GM19395 (cell line): ENCODE measurements around the gene CD300A.
A peak's percentile ranks its signal among the peaks of the same experiment; 100 is the strongest.
"Not testable (repeated sequence)": the region's sequence is repeated elsewhere in the genome, so short reads cannot be mapped to it uniquely, and the experiment has no call there.

Experiments
- ATAC-seq: cut with Tn5 transposase; IDR thresholded peaks from one replicate; pipeline ENCODE4 v1.9.1; 2021; ENCODE audit warnings: mild to moderate bottlenecking, moderate library complexity; ENCODE audit not compliant: unreplicated experiment

The CD300A gene

GRCh38 chr17:74518413-74518981 is 52.1 kb downstream of the CD300A start:
- not testable (repeated sequence) for ATAC-seq

- no peak for ATAC-seq
Measured at GRCh38 chr17:74520016-74520434, 53.6 kb downstream of the CD300A start.

DNA sequence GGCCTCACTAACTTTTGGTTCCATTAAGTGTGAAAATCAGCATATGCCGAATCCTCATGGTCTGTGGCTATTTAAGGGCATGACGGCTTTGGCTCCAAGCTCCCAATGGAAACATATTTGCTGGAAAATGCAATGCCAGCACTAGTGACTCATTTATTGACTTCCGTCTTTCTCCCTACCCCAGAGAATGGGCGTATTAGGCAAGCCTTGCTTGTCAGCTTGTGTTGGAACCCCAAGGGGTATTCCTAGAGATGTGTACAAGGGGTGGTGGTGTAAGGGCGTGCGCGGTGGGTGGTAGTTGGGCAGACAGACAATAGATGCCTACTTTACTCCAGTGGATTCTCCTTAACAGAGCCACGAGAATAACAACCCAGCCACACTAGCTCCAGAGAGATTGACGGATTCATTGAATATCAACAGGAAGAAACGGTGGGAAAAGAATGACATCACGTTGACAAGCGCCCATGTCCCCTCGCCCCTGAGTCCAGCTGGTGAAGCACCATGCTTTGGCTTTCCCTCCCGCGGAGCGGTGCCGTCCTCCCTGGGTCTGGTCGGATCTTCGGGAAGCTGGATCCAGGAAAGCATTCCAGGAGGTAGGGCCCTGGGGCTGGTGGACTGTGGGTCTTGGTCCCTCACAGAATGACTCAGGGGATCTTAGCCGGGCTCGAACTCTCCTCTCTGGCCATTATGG is 54.5 kb downstream of the CD300A start:
- ATAC-seq = no peak

GRCh38 chr17:74521701-74522201 is 55.3 kb downstream of the CD300A start:
- ATAC-seq = no peak

DNA sequence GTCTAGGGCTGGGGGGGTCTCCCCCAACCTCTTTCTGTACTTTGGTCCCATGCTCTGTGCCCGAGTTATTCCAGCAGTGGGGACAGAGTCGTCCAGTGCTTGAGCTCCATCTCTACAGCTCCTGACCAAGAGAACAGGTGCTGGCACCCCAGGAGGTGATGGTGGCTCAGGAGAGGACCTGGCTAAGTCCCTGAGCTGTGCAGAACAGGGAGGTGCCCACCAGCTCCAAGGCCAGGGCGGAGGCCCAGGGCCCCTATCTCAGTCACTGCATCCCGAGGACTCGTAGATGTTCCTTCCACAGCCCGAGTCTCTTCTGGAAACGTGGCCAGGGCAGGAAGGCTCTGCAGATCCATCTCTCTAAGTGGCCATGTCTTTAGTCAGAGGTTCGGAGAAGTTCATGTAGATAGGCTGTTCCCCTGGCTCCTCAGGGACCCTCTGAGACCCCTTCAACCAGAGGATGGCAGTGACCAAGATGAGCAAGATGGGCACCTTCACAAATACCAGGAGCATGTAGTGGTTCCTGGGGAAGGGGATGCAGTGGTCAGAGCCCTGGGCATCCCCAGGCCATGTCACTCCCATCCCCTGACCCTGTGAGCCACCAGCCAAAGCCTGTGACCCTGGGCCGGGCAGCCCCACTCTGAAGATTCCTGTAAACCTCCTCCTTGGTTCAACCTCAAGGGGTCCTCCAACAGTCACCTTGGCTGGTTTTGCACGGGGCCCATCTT is 56.1 kb downstream of the CD300A start:
- no peak for ATAC-seq

- no peak for ATAC-seq
Measured at GRCh38 chr17:74523308-74523707, 56.9 kb downstream of the CD300A start.

GRCh38 chr17:74524653-74525464 is 58.4 kb downstream of the CD300A start:
- ATAC-seq = no peak

- no peak for ATAC-seq
Measured at GRCh38 chr17:74525465-74525725, 59.0 kb downstream of the CD300A start.

- no peak for ATAC-seq
Measured at GRCh38 chr17:74525781-74526288, 59.4 kb downstream of the CD300A start.

DNA sequence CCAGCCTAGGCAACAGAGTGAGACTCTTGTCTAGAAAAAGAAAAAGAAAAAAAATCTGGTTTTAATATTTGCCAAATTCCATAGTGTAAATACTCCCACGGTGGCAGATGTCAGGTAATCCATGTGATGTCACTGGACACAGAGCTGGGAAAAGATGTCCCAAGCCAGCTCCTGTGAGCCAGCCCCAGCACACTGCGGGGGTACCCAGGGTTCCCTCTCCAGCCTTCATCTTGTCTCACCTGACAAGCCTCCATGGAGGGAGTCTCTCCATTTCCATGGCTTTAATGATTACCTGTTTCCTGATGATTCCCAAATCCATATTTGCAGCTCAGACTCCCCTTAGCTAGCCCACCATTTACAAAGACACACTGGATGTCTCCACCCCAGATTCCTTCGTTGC is 60.2 kb downstream of the CD300A start:
- ATAC-seq = no peak

GRCh38 chr17:74527081-74527480 is 60.6 kb downstream of the CD300A start:
- no peak for ATAC-seq

DNA sequence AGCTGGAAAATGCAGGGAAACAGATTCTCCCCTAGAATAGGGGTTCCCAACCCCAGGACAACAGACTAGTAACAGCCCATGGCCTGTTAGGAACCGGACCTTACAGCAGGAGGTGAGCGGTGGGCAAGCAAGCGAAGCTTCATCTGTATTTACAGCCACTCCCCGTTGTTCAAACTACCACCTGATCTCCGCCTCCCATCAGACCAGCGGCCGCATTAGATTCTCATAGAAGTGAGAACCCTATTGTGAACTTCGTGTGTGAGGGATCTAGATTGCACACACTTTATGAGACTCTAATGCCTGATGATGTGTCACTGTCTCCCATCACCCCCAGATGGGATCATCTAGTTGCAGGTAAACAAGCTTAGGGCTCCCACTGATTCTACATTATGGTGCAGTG is 61.3 kb downstream of the CD300A start:
- ATAC-seq = no peak

GRCh38 chr17:74528491-74529199 is 62.2 kb downstream of the CD300A start:
- ATAC-seq = peak; percentile 74

- ATAC-seq = no peak
Measured at GRCh38 chr17:74529243-74529642, 62.8 kb downstream of the CD300A start.

GRCh38 chr17:74530831-74531150 is 64.4 kb downstream of the CD300A start:
- ATAC-seq = no peak

DNA sequence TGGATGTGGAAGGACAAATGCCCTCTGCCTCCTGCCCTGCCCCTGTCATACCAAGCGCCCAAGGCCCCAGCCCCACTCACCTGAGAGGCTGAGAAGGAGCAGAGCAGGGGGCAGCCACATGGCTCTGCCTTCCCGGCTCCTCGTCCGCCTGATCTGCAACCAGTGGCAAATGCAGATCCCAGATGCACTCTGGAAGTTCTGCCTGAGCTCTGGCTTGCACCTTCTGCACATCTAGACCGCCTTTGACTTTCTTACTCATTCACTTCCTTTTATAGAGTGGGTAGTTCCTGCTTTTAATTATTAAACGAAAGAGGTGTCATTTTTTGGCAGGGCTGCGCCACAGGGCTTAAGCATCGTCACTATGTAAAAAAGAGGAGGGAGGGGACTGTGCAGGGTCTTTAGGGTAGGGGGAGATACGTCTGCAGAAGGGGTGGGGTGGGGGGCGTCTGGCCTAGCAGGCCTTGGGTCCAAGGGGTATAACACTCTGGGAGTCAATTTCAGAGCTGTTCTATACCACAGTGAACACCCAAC is 64.9 kb downstream of the CD300A start, which contains the start of gene CD300LB:
CD300LB (minus strand) TSS at position 245 of the 531 bp plus-strand sequence; CDS start at position 120, 125 bp downstream.
- ATAC-seq = no peak

GRCh38 chr17:74532115-74532514 is 65.7 kb downstream of the CD300A start:
- no peak for ATAC-seq
